HepG2 (cell line): Measurements from ENCODE around the gene RASA1. TPM values are rescaled to one million over a fixed set of nuclear protein-coding genes. Genes with fewer than 3 reads are reported as not detected.
A peak's percentile ranks its signal among the peaks of the same experiment; 100 is the strongest.

Experiments
- ATAC-seq: fragments of 200-7000 bp; cut with Tn5 transposase; 3 replicates; pipeline ENCODE4 v1.9.1; 2020; ENCODE audit warnings: mild to moderate bottlenecking, moderate library complexity
- BruUV-seq: library from RNA; stranded (reverse); fragments of 400-500 nt; replicated peaks from 2 replicates; lab custom pipeline; 2021; lab: Mats Ljungman, UMichigan
- CTCF ChIA-PET: fragments of 300-600 bp; formaldehyde crosslinking; extraction: SDS; loops from one replicate; lab custom pipeline; 2021; ENCODE audit warnings: low total read pairs, inconsistent platforms, low intra/inter-chr PET ratio; lab: Yijun Ruan, JAX
- POLR2A ChIA-PET: fragments of 350-600 bp; sonication (Branson Sonifier 250); formaldehyde crosslinking; loops from one replicate; lab custom pipeline; 2020; ENCODE audit warnings: antibody characterized with exemption, inconsistent platforms; lab: Yijun Ruan, JAX
- DNase-seq: peaks from one replicate; pipeline ENCODE4 v3.0.0-alpha.2; 2015; ENCODE audit warnings: low spot score
- FAIRE-seq: peaks from 3 replicates; lab custom pipeline; 2011; peaks lifted over from hg19 to GRCh38; lab: Jason Lieb, UNC
- H2AFZ ChIP-seq: one replicate; pipeline ENCODE4 v1.6.1; 2011; ENCODE audit warnings: low read length, inconsistent platforms
- H3K27ac ChIP-seq: fragments of 300-600 bp; 3 replicates; pipeline ENCODE4 v1.8.0; 2011; ENCODE audit warnings: mixed run types, mild to moderate bottlenecking, mixed read lengths, low read length, inconsistent platforms; ENCODE audit not compliant: insufficient read depth; ENCODE audit errors: extremely low read length
- H3K27me3 ChIP-seq, 2 experiments: fragments of 200-600 bp in 1 of 2; 2 replicates in 1 of 2; 3 replicates in 1 of 2; pipeline versions ENCODE4 v1.6.0 to v1.8.0; 2011; ENCODE audit warnings: low read length in 2 of 2, mild to moderate bottlenecking in 2 of 2, moderate library complexity in 2 of 2, inconsistent platforms in 1 of 2; ENCODE audit not compliant: insufficient read depth in 2 of 2, control insufficient read depth in 1 of 2
- H3K36me3 ChIP-seq, 2 experiments: fragments of 200-600 bp in 1 of 2; replicated peaks in 1 of 2; 2 replicates in 1 of 2; 3 replicates in 1 of 2; pipeline versions ENCODE4 v1.5.1 to v1.8.0; 2011; ENCODE audit warnings: low read length in 2 of 2, inconsistent platforms in 1 of 2; ENCODE audit not compliant: insufficient read depth in 2 of 2, control insufficient read depth in 1 of 2
- H3K4me1 ChIP-seq: 2 replicates; pipeline ENCODE4 v1.5.1; 2012; ENCODE audit warnings: low read length, inconsistent platforms; ENCODE audit not compliant: insufficient read depth
- H3K4me2 ChIP-seq: 2 replicates; pipeline ENCODE4 v1.6.0; 2011; ENCODE audit warnings: low read depth, low read length, inconsistent platforms
- H3K4me3 ChIP-seq, 3 experiments: fragments of 200-600 bp in 1 of 3; sonication (generic), shearing (Covaris generic) in 1 of 3; replicated peaks in 1 of 3; 2 replicates each; pipeline ENCODE4 v1.5.1; 2011 to 2016; ENCODE audit warnings: low read length in 3 of 3, inconsistent platforms in 2 of 3, low read depth in 2 of 3, mild to moderate bottlenecking in 2 of 3, control low read depth in 1 of 3, mixed read lengths in 1 of 3; ENCODE audit not compliant: insufficient read depth in 1 of 3
- H3K79me2 ChIP-seq: one replicate; pipeline ENCODE4 v1.6.1; 2011; ENCODE audit warnings: low read length, inconsistent platforms; ENCODE audit not compliant: insufficient read depth
- H3K9ac ChIP-seq: 2 replicates; pipeline ENCODE4 v1.6.0; 2011; ENCODE audit warnings: mild to moderate bottlenecking, low read depth, low read length, inconsistent platforms; ENCODE audit not compliant: insufficient read depth
- H3K9me3 ChIP-seq: 2 replicates; pipeline ENCODE4 v1.5.1; 2012; ENCODE audit warnings: mild to moderate bottlenecking, low read length
- H4K20me1 ChIP-seq: 2 replicates; pipeline ENCODE4 v1.6.0; 2011; ENCODE audit warnings: inconsistent platforms, mild to moderate bottlenecking, low read length, moderate library complexity; ENCODE audit not compliant: insufficient read depth
- AGO2 ChIP-seq: fragments of 200-400 bp; formaldehyde crosslinking; optimal IDR thresholded peaks from 2 replicates; pipeline ENCODE3; 2017; ENCODE audit warnings: mild to moderate bottlenecking, low read depth, low read length, moderate library complexity
- ELF1 ChIP-seq: sonication (generic); formaldehyde crosslinking; IDR thresholded peaks from 2 replicates; pipeline ENCODE4 v1.4.0; 2020; ENCODE audit warnings: missing genetic modification reagents
- KLF11 ChIP-seq: IDR thresholded peaks from 2 replicates; pipeline ENCODE4 v1.6.1; 2016; ENCODE audit warnings: missing compliant biosample characterization
- MEF2D ChIP-seq: sonication (generic); formaldehyde crosslinking; IDR thresholded peaks from 2 replicates; pipeline ENCODE4 v1.5.1; 2020; ENCODE audit warnings: mild to moderate bottlenecking, missing genetic modification reagents
- NFKBIZ ChIP-seq: IDR thresholded peaks from 2 replicates; pipeline ENCODE4 v1.6.1; 2018; ENCODE audit warnings: missing genetic modification reagents, missing compliant biosample characterization
- REXO4 ChIP-seq: sonication (generic); formaldehyde crosslinking; IDR thresholded peaks from 2 replicates; pipeline ENCODE4 v1.8.0; 2022; ENCODE audit warnings: missing genetic modification reagents, mild to moderate bottlenecking, borderline replicate concordance
- SMARCC2 ChIP-seq: fragments of 450-650 bp; IDR thresholded peaks from 2 replicates; pipeline ENCODE4 v1.6.1; 2017; ENCODE audit warnings: antibody characterized with exemption, mild to moderate bottlenecking
- SNAPC2 ChIP-seq: sonication (generic); formaldehyde crosslinking; IDR thresholded peaks from 2 replicates; pipeline ENCODE4 v1.8.1; 2022; ENCODE audit warnings: mild to moderate bottlenecking, missing genetic modification reagents
- SSRP1 ChIP-seq: IDR thresholded peaks from 2 replicates; pipeline ENCODE4 v1.6.1; 2016; ENCODE audit warnings: control low read depth
- TSC22D2 ChIP-seq: sonication (generic); formaldehyde crosslinking; IDR thresholded peaks from 2 replicates; pipeline ENCODE4 v1.5.1; 2020; ENCODE audit warnings: missing genetic modification reagents, mild to moderate bottlenecking, borderline replicate concordance
- XRCC5 ChIP-seq: fragments of 200-400 bp; formaldehyde crosslinking; optimal IDR thresholded peaks from 2 replicates; pipeline ENCODE3; 2017; ENCODE audit warnings: mild to moderate bottlenecking, low read length
- YEATS2 ChIP-seq: sonication (generic); formaldehyde crosslinking; IDR thresholded peaks from 2 replicates; pipeline ENCODE4 v1.4.0; 2020; ENCODE audit warnings: missing genetic modification reagents, borderline replicate concordance
- ZNF441 ChIP-seq: sonication (generic); formaldehyde crosslinking; IDR thresholded peaks from 2 replicates; pipeline ENCODE4 v1.7.0; 2021; ENCODE audit warnings: missing genetic modification reagents, borderline replicate concordance
- ZNF547 ChIP-seq: sonication (generic); formaldehyde crosslinking; IDR thresholded peaks from 2 replicates; pipeline ENCODE4 v1.5.1; 2020; ENCODE audit warnings: mild to moderate bottlenecking, missing genetic modification reagents
- ZNF772 ChIP-seq: sonication (generic); formaldehyde crosslinking; IDR thresholded peaks from 2 replicates; pipeline ENCODE4 v1.5.0; 2020; ENCODE audit warnings: mild to moderate bottlenecking, missing genetic modification reagents
- ZNF777 ChIP-seq: sonication (generic); formaldehyde crosslinking; IDR thresholded peaks from 2 replicates; pipeline ENCODE4 v1.4.0; 2020; ENCODE audit warnings: missing genetic modification reagents
- WGBS: methylation state at CpG from one replicate; pipeline ENCODE4 v1.1.6; 2017; ENCODE audit warnings: low lambda C conversion rate; 5-methylcytosine and 5-hydroxymethylcytosine counted together
- in situ Hi-C: cut with HindIII; loops from 2 replicates; pipeline ENCODE4 v1.10.0; 2017; ENCODE audit warnings: low pct_unique_long_range_greater_than_20kb; ENCODE audit not compliant: extremely low pct_ligation_motif_present
- intact Hi-C: fragments of 100-400 bp; cut with micrococcal nuclease; formaldehyde crosslinking; loops from one replicate; pipeline ENCODE4 v1.10.0; 2022; ENCODE audit not compliant: unreplicated experiment
- polyA plus RNA-seq, 8 experiments: library from polyadenylated mRNA; depleted of rRNA in 3 of 8; stranded (reverse) in 7 of 8; unstranded in 1 of 8; fragments of >200 nt; fragmentation: Illumina TruSeq in 4 of 8; extraction: Trizol in 4 of 8; gene quantifications; 2 replicates each; pipeline versions ENCODE4 v1.2.1 to v1.2.3, GENCODE V29; 2011 to 2016; ENCODE audit warnings: low read depth in 4 of 8, missing spikeins in 1 of 8, mixed read lengths in 1 of 8; ENCODE audit not compliant: insufficient read depth in 1 of 8
- total RNA-seq, 5 experiments: library from RNA; depleted of rRNA; stranded (reverse); fragments of >200 nt; fragmentation: Illumina TruSeq; extraction: Trizol; gene quantifications; 2 replicates each; pipeline ENCODE4 v1.2.3, GENCODE V29; 2016; ENCODE audit warnings: low read depth in 1 of 5
- TF ChIP-seq, protein P1 (sequence below): sonication (generic); formaldehyde crosslinking; conservative IDR thresholded peaks from 2 replicates; pipeline ENCODE4 v1.5.0; 2020; ENCODE audit warnings: missing genetic modification reagents
- TF ChIP-seq, protein P2 (sequence below): sonication (generic); formaldehyde crosslinking; IDR thresholded peaks from 2 replicates; pipeline ENCODE4 v1.4.0; 2020; ENCODE audit warnings: missing genetic modification reagents, borderline replicate concordance
- TF ChIP-seq, protein P3 (sequence below): sonication (generic); formaldehyde crosslinking; IDR thresholded peaks from 2 replicates; pipeline ENCODE4 v1.8.0; 2022; ENCODE audit warnings: missing genetic modification reagents, mild to moderate bottlenecking, borderline replicate concordance

Gene RASA1
- total and polyA plus RNA-seq, 2 of the 13 experiments (the other 11 are each of a cell fraction or from before 2014, with no cell fraction given) = 19.5 to 20.5 TPM

DNA sequence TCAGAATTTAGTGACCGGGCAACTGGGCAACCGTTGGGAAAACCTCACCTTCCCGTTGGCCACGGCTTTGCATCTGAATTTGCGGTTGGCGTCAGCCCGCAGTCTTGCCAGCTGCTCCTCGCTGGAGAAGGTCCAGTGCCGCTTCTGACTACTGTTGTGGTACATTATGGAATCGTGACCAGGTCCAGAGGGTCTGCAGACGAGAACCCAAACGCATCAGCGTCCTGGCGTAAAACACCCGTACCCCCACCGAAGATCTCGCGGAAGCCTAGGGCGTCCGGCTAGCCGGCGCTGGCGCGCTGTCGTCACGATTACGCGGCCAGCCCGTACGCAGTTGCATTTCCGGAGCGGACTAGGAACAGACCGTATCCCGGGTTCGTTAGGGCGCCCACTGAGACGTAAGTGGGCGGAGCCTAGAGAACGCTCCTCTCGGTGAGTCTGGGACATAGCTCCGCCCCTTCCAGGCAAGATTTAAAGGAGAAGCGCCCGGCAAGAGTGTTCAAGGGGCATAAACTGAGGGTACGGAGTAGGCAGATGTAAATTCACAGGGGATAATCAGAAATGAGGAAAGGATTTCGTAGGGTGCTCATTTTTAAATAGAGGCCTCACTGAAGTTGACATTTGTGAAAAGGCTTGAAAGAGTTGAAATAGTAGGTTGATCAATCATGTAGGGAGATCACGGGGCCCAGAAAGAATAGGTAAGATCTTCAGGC is 145.1 kb downstream of the RASA1 start, which contains the start of gene CCNH:
TSS of gene CCNH (minus strand) at position 301 of the 713 bp plus-strand sequence. CDS start at position 165, 136 bp downstream.
- ChIA-PET CTCF (no interaction called here), POLR2A (interaction anchor here (0.6 to 2.4 kb wide), 2 partner anchors 10 to 145 kb away, joined by 3 to 17 read pairs; partner anchors contain the start of gene RASA1)
- no peaks in the 10 kb centered on the region for H4K20me1 ChIP-seq
- ATAC-seq (peak; percentile 99), DNase-seq (peak; percentile 96), FAIRE-seq (peak; percentile 94)
- peak within 1 kb of the TSS; percentile 90 for H3K27ac ChIP-seq
- peak within 1 kb of the TSS; percentile 83 for H3K4me2 ChIP-seq
- peak within 1 kb of the TSS; percentile 72 to 98 (median 95) for H3K4me3 ChIP-seq
- H3K27me3 ChIP-seq = no peaks in the 10 kb centered on the region; a peak in 1 of 5 replicates
- H3K79me2 ChIP-seq = peaks cover 25% of the 10 kb centered on the region
- in situ Hi-C loops (loop anchor here (25.0 kb wide), 1 partner anchor 1275 kb away; no protein-coding TSS in a partner anchor), intact Hi-C loops (loop anchor here (5.0 kb wide), 1 partner anchor 145 kb away; the partner anchor contains the start of gene RASA1)
- WGBS = 2% methylated on average over 13 of the region's 46 CpGs
- BruUV-seq = no TSS peak
- H3K36me3 ChIP-seq = peaks cover 0 to 17% of the 10 kb centered on the region in 2 experiments; a peak in 4 of 5 replicates
- peak within 1 kb of the TSS; percentile 93 for H3K9ac ChIP-seq
- peak within 1 kb of the TSS; percentile 99 for H2AFZ ChIP-seq
- peaks cover 19% of the 10 kb centered on the region for H3K4me1 ChIP-seq
- H3K9me3 ChIP-seq = no peaks in the 10 kb centered on the region
- TF ChIP-seq ZNF547 (CRISPR knock-in tag) (0 out of 2 replicates have a peak, but pooled peaks have one; percentile 22), SSRP1 (CRISPR knock-in tag) (0 out of 2 replicates have a peak, but pooled peaks have one; percentile 54), YEATS2 (CRISPR knock-in tag) (peak; percentile 96; the same call in 1 of the 2 replicates), ZNF772 (CRISPR knock-in tag) (0 out of 2 replicates have a peak, but pooled peaks have one; percentile 41), SMARCC2 (no peak), AGO2 (peak; percentile 65), KLF11 (CRISPR knock-in tag) (no peak; the same call in 1 of the 2 replicates), NFKBIZ (CRISPR knock-in tag) (no peak), ZNF777 (CRISPR knock-in tag) (peak; percentile 75), TSC22D2 (CRISPR knock-in tag) (no peak), REXO4 (no peak), MEF2D (CRISPR knock-in tag) (0 out of 2 replicates have a peak, but pooled peaks have one; percentile 59), SNAPC2 (CRISPR knock-in tag) (0 out of 2 replicates have a peak, but pooled peaks have one; percentile 14), XRCC5 (peak; percentile 27), ZNF441 (CRISPR knock-in tag) (peak; percentile 75; the same call in 1 of the 2 replicates), ELF1 (peak; percentile 95)
- TF ChIP-seq, protein P1, sequence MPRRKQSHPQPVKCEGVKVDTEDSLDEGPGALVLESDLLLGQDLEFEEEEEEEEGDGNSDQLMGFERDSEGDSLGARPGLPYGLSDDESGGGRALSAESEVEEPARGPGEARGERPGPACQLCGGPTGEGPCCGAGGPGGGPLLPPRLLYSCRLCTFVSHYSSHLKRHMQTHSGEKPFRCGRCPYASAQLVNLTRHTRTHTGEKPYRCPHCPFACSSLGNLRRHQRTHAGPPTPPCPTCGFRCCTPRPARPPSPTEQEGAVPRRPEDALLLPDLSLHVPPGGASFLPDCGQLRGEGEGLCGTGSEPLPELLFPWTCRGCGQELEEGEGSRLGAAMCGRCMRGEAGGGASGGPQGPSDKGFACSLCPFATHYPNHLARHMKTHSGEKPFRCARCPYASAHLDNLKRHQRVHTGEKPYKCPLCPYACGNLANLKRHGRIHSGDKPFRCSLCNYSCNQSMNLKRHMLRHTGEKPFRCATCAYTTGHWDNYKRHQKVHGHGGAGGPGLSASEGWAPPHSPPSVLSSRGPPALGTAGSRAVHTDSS (CRISPR knock-in tag) = no peak
- TF ChIP-seq, protein P2, sequence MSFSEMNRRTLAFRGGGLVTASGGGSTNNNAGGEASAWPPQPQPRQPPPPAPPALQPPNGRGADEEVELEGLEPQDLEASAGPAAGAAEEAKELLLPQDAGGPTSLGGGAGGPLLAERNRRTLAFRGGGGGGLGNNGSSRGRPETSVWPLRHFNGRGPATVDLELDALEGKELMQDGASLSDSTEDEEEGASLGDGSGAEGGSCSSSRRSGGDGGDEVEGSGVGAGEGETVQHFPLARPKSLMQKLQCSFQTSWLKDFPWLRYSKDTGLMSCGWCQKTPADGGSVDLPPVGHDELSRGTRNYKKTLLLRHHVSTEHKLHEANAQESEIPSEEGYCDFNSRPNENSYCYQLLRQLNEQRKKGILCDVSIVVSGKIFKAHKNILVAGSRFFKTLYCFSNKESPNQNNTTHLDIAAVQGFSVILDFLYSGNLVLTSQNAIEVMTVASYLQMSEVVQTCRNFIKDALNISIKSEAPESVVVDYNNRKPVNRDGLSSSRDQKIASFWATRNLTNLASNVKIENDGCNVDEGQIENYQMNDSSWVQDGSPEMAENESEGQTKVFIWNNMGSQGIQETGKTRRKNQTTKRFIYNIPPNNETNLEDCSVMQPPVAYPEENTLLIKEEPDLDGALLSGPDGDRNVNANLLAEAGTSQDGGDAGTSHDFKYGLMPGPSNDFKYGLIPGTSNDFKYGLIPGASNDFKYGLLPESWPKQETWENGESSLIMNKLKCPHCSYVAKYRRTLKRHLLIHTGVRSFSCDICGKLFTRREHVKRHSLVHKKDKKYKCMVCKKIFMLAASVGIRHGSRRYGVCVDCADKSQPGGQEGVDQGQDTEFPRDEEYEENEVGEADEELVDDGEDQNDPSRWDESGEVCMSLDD (CRISPR knock-in tag) = 0 out of 2 replicates have a peak, but pooled peaks have one; percentile 23
- TF ChIP-seq, protein P3, sequence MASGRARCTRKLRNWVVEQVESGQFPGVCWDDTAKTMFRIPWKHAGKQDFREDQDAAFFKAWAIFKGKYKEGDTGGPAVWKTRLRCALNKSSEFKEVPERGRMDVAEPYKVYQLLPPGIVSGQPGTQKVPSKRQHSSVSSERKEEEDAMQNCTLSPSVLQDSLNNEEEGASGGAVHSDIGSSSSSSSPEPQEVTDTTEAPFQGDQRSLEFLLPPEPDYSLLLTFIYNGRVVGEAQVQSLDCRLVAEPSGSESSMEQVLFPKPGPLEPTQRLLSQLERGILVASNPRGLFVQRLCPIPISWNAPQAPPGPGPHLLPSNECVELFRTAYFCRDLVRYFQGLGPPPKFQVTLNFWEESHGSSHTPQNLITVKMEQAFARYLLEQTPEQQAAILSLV (CRISPR knock-in tag) = 0 out of 2 replicates have a peak, but pooled peaks have one; percentile 17
